C4-2B (cell line): Measurements from ENCODE around the gene B3GNT9.

Experiments used
- H3K27ac ChIP-seq: fragments of 450-650 bp; 2 replicates; pipeline ENCODE4 v1.5.1; 2017
- ZFX ChIP-seq: fragments of 450-650 bp; IDR thresholded peaks from 2 replicates; pipeline ENCODE4 v1.6.1; 2017
- TF ChIP-seq, protein P1 (sequence below): fragments of 450-650 bp; conservative IDR thresholded peaks from 2 replicates; pipeline ENCODE4 v1.5.1; 2017; ENCODE audit warnings: mild to moderate bottlenecking

The B3GNT9 gene

DNA sequence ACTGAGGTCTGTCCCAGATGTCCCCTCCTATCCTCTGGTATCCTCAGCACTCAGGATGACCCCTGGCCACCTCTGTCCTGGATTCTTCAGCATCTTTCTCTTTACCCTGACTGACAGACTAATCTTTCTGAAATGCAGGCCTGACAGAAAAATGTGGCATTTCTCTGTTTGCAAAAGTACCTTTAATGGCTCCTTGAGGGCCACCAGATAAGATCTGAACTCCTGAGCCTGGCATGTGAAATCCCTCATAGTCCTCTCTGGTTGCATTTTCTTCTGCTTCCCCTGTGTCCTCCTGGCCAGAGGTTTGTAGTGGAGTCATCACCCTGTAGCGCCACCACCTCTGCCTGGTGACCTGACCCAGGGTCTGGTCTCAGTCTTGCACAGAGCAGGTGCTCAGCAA, 46.1 kb upstream of the B3GNT9 start:
- H3K27ac ChIP-seq, result no peak overlapping the region
- TF ChIP-seq ZFX, result no peak
- TF ChIP-seq, protein P1, sequence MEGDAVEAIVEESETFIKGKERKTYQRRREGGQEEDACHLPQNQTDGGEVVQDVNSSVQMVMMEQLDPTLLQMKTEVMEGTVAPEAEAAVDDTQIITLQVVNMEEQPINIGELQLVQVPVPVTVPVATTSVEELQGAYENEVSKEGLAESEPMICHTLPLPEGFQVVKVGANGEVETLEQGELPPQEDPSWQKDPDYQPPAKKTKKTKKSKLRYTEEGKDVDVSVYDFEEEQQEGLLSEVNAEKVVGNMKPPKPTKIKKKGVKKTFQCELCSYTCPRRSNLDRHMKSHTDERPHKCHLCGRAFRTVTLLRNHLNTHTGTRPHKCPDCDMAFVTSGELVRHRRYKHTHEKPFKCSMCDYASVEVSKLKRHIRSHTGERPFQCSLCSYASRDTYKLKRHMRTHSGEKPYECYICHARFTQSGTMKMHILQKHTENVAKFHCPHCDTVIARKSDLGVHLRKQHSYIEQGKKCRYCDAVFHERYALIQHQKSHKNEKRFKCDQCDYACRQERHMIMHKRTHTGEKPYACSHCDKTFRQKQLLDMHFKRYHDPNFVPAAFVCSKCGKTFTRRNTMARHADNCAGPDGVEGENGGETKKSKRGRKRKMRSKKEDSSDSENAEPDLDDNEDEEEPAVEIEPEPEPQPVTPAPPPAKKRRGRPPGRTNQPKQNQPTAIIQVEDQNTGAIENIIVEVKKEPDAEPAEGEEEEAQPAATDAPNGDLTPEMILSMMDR, result no peak

DNA sequence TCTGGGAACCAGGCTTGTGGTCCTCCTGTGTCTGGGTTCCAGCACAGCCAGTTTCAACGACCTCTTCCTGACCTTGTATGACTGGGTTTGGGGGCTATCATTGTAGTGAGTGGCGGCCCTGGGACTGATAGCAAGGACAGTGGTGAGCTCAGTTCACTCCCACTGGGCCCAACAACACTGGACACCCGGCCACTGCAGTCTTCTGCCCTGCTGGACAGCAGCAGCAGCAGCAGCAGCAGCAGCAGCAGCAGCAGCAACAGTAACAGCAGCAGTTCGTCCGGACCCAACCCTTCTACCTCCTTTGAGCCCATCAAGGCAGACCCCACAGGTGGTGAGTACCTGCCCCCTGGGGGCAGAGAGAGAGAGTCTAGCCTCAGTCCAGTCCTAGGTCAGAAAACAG, 44.9 kb upstream of the B3GNT9 start:
- H3K27ac ChIP-seq, result no peak overlapping the region
- TF ChIP-seq ZFX, result no peak
- TF ChIP-seq, protein P1, result no peak

DNA sequence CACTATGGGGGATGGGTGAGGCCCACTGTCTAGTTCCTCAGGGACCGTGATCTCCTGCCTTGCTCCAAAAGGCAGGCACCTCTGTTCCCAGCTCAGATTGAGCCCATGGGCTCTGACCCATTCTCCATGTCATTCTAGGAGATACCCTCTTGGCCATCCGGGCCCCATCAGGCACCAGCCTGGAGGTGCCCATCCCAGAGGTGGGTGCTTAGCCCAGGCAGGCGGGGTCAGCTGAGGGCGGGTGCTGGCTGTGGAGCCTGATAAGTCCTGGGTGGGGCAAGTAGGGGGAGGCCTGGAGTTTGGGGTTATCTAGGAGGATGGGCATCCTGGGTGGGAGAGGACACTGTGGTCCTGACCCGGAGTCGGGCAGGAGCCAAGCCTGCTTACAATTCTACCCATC, 43.5 kb upstream of the B3GNT9 start:
- TF ChIP-seq, protein P1, result no peak
- TF ChIP-seq ZFX, result no peak
- H3K27ac ChIP-seq, result no peak overlapping the region

DNA sequence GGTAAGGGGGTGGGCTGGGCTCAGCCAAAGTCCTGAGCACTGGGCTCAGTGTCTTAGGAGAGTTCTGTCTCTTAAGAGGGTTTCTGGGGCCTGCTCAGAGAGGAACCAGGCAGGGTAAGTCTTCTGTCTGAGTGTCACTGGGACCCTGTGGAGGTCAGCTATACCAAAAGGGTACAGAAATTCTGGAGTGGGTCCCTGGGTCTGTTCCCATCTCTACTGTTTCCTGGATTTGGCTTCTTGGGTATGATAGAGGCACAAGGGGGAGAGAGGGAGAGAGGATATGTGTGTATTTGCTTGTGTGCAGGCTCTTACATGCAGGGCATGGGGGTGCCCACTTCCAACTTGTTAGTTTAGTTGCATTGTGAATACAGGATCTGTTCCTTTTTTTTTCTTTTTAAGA, 42.7 kb upstream of the B3GNT9 start:
- H3K27ac ChIP-seq, result peak overlapping the region; percentile 95; the same call in 1 of the 2 replicates
- no peak for TF ChIP-seq ZFX
- TF ChIP-seq, protein P1, result no peak

DNA sequence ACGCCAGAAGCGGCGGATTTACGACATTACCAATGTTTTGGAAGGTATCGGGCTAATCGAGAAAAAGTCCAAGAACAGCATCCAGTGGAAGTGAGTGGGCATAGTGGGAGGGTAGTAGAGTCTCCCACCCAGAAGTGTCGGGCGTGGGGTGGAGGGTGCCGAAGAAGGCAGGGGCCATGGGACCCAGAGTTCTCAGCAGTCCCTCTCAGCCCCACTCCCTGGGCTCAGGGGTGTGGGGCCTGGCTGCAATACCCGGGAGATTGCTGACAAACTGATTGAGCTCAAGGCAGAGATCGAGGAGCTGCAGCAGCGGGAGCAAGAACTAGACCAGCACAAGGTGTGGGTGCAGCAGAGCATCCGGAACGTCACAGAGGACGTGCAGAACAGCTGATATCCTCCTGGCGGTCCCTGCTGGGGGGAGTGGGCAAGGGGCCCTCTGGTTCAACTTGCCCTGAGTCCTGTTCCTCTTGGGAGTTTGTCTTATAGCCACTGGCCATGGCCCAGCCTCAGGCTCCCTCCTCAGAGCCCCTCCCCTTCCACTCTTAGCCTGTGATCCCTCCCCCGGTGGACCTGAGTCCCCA, 42.1 kb upstream of the B3GNT9 start:
- peak overlapping the region; percentile 95 for H3K27ac ChIP-seq
- TF ChIP-seq, protein P1, result no peak
- TF ChIP-seq ZFX, result no peak

DNA sequence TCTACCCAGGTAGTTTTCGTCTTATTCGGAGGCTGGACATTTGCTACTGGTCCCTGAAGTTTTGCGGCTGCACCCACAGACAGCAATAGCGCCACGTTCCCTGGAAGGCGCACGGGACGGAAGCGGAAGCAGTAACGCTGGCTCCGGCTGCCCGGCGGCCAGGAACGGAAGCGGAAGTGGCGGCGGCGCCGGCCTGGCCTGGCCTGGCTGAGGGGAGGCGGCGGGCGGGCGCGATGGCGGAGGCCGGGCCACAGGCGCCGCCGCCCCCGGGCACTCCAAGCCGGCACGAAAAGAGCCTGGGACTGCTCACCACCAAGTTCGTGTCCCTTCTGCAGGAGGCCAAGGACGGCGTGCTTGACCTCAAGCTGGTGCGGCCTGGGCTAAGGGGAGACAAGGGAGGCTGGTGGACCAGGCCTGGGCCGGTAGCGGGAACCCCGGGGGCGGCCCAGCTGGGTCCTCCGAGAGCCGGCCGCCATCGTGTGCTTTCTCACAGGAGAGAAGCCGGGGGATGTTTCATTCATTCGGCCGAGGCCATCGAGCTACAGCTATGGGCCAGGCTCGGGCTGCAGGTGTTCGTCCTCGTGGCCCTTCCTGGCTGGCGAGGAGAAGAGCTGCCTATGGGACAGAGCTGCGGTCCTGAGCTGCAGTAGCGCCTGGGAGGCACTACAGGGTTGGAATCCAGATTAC, 41.3 kb upstream of the B3GNT9 start, which contains the start of gene E2F4:
Gene E2F4 (plus strand): TSS at position 161 of the 687 bp plus-strand sequence. CDS start 73 bp downstream, at position 234.
- peak within 1 kb of the TSS; percentile 95 for H3K27ac ChIP-seq
- peak; percentile 98 for TF ChIP-seq ZFX
- TF ChIP-seq, protein P1, result no peak

DNA sequence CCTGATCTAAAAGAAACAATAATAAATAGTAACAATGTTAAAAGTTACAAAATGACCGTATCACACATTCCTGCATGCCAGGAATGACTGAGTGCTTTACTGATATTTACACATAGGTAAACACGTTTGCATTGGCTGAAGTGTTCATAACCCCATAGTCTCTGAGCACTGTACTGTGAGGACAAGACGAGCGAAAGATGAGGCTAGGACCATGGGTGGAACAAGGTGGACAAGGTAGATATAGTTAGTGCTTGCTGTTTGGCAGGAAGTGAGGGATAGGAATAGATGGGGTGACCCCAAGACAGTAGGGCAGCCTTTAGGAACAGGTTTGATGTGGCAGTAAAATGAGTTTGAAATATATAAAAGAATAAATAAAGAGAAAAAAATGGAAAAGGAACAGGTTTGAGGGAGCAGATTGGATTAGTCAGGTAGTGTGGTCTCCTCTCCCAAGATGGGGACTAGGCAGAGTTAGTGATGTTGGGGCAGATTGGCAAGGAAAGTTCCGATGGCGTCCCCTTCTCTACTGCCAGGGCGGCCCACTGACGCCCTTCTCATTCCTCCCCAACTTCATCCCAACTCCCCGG, 40.7 kb upstream of the B3GNT9 start:
- H3K27ac ChIP-seq, result peak overlapping the region; percentile 95
- TF ChIP-seq, protein P1, result no peak
- no peak for TF ChIP-seq ZFX
